Stomach smooth muscle (tissue), 2 donors: Measurements from ENCODE around the gene PUM2.

ENCODE experiments used
- H3K27ac ChIP-seq: one replicate; pipeline ENCODE4 v1.7.0; 2013; ENCODE audit warnings: mild to moderate bottlenecking, low read length, inconsistent platforms
- H3K27me3 ChIP-seq, 2 donors: one replicate each; pipeline ENCODE4 v1.7.0; 2013; ENCODE audit warnings: low read length in 2 of 2; ENCODE audit not compliant: insufficient read depth in 2 of 2, control insufficient read depth in 1 of 2
- H3K36me3 ChIP-seq, 2 donors: one replicate each; pipeline ENCODE4 v1.7.0; 2013; ENCODE audit warnings: low read length in 2 of 2; ENCODE audit not compliant: control insufficient read depth in 2 of 2, insufficient read depth in 2 of 2
- H3K4me1 ChIP-seq: one replicate; pipeline ENCODE4 v1.7.0; 2013; ENCODE audit warnings: low read length; ENCODE audit not compliant: control insufficient read depth, insufficient read depth
- H3K4me3 ChIP-seq, 2 donors: one replicate each; pipeline ENCODE4 v1.7.0; 2013; ENCODE audit warnings: low read length in 2 of 2
- H3K9ac ChIP-seq, 2 donors: one replicate each; pipeline ENCODE4 v1.7.0; 2013; ENCODE audit warnings: low read length in 2 of 2, mild to moderate bottlenecking in 1 of 2
- H3K9me3 ChIP-seq, 2 donors: one replicate each; pipeline ENCODE4 v1.7.0; 2013; ENCODE audit warnings: low read length in 2 of 2; ENCODE audit not compliant: control insufficient read depth in 2 of 2
- donor health status: healthy.
- donor health status: Pancreatic carcinoma.

The PUM2 gene

DNA sequence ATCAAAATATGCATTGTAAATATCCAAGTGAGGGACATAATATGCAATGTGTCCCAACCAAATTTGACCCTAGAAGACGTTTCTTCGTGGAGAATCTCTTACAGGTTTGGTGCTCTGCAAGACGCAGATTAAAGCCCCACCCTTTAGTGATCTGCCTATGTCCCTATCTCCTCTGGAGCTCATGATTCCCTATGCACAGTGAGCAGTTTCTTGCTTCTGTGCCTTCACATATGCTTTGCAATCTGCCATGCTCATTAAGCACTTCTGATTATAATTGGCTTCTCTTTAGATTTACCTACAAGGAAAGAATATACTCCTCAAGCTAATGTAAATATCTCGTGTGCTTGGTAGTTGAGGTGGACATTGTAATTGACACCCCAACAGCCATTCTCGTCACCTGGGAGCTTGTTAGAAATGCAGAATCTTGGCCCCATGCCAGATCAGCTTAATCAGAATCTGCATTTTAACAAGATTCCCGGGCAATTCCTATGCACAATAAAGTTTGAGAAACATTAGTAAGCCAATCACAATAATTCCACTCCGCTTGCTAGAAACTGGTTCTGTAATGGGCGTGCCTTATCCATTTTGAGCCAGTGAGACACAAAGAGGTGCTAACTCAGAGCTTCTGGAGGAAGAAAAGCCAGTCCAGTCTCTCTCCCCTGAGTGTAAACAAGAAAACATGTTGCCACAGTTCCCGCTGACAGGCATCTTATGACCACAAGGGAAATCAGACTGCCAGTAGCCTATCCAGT, 2.8 kb upstream of the PUM2 start:
- H3K36me3 ChIP-seq = no peaks in the 10 kb centered on the region
- no peaks in the 10 kb centered on the region for H3K9me3 ChIP-seq
- no peak overlapping the region for H3K9ac ChIP-seq
- H3K27ac ChIP-seq = peak overlapping the region; percentile 95
- peaks cover 20% of the 10 kb centered on the region for H3K4me1 ChIP-seq
- H3K27me3 ChIP-seq = no peaks in the 10 kb centered on the region
- H3K4me3 ChIP-seq = no peak overlapping the region

DNA sequence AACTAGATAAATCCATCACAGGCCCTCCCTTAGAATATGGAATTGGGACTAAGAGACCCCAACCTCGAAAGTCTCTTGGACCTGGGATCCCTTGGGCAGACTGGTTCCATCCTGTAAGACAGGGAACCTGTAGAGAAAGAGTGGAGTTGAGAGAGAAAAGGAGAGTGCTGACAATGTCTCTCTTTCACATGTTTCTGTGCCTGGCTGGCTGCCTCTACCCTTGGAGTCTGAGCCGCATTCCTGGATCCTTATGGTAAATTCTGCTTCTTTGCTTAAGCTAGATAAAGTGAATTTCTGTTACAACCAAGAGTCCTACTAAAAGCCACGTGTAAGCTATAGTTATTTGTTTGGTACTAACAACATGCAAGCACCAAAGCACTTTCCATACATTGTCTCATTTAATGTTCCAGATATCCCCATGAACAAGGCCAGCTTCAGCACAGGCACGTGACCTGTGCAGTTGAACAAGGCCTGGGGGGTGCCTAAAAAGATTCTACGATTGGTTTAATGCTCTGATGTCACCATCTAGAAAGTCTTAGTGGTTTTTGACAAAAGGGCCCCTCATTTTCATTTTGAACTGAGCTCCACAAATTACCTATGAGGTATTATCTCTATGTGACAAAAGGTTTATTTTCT, 2.1 kb upstream of the PUM2 start:
- no peaks in the 10 kb centered on the region for H3K36me3 ChIP-seq
- H3K4me3 ChIP-seq = no peak overlapping the region
- no peaks in the 10 kb centered on the region for H3K27me3 ChIP-seq
- H3K27ac ChIP-seq = peak overlapping the region; percentile 95
- no peaks in the 10 kb centered on the region for H3K9me3 ChIP-seq
- H3K9ac ChIP-seq = peak overlapping the region; percentile 7 to 73
- H3K4me1 ChIP-seq = peaks cover 23% of the 10 kb centered on the region

DNA sequence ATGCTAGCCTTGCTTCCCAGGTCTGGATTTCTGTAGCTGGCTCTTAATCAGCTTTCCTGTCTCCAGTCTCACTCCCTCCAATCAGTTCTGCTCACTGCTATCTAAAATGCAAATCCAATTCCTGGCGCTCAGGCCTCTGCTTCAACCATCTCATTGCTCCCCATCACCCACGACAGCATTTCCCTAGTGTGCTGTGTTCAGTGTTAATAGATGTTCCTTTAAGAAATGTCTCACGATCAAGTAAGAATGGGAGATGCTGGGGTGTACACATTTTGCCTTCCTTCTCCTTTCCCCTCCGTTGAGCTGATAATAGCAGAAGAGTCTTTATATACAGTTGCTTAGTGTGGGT, 1.6 kb upstream of the PUM2 start:
- Histone ChIP-seq H3K9ac (peak overlapping the region; percentile 7 to 73), H3K27me3 (no peaks in the 10 kb centered on the region), H3K9me3 (no peaks in the 10 kb centered on the region), H3K27ac (peak overlapping the region; percentile 95), H3K36me3 (no peaks in the 10 kb centered on the region), H3K4me1 (peaks cover 25% of the 10 kb centered on the region), H3K4me3 (no peak overlapping the region)

DNA sequence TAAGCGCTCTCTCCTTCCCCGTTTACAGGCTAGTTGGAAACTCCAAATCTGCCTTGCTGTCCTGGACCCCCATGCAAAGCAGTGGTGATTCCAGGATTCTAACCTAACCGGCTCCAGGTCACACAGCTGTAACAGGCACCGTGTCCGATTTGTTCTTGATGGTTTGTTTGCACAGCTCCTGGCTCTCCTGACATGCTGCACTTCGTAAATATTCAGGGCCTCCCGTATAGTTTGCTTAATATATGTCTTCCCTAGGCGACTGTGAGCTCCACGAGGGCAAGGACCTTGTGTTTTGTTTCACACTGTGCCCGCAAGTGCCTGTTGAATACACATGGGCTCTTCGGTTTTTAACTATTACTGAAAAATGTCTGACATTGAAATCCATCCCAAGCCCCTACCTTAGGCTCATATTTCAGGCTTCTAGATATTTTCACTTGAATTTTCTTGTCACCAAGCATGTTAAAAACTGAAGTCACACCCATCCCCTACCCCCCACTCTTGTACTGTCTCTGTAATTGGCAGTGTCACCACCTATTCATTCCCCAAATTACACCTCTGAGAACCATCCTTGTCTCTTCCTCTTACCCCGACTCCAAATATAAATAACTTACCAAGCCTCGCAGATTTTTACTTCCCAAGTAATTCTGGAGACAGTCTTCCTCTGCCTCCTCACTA, 1.0 kb upstream of the PUM2 start:
- no peaks in the 10 kb centered on the region for H3K36me3 ChIP-seq
- peaks cover 28% of the 10 kb centered on the region for H3K4me1 ChIP-seq
- peak overlapping the region; percentile 65 to 83 for H3K4me3 ChIP-seq
- no peaks in the 10 kb centered on the region for H3K27me3 ChIP-seq
- peak overlapping the region; percentile 95 for H3K27ac ChIP-seq
- no peaks in the 10 kb centered on the region for H3K9me3 ChIP-seq
- H3K9ac ChIP-seq = peak overlapping the region; percentile 73 to 92

DNA sequence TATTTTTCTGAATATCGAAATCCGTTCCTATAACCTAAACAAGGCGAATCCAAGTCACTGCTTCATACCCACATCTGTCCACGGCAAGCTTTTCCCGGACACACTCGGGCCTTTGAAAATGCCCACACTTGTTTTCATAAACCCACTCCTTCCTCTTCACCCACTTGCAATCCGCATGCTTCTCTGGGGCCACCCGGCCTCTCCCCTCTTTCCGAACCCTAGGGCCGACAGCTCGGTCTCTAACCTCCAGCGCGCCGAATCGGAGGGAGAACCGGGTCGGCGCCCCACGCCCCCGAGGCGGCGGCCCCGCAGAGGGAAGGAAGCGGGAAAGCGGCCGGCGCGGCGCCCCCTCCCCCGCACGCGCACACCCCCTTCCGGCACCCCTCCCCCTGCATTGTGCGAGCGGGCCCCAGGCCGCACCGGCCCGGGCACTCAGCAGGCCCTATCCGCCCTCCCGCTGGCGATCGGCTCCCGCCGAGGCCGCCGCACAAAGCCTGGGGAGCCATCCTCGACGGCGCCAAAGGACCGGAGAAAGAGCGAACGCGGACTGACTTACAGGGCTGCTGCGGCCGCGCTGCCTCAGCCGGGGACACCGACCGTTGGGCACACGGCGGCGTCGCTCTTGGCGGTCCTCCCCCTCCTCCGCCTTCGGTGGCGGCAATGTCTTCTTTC, 467 bp downstream of the PUM2 start:
- peak overlapping the region; percentile 82 for H3K4me3 ChIP-seq
- H3K27me3 ChIP-seq = no peaks in the 10 kb centered on the region
- H3K27ac ChIP-seq = peak overlapping the region; percentile 88
- no peaks in the 10 kb centered on the region for H3K9me3 ChIP-seq
- no peaks in the 10 kb centered on the region for H3K36me3 ChIP-seq
- H3K4me1 ChIP-seq = peaks cover 29% of the 10 kb centered on the region
- H3K9ac ChIP-seq = peak overlapping the region; percentile 84 to 85

DNA sequence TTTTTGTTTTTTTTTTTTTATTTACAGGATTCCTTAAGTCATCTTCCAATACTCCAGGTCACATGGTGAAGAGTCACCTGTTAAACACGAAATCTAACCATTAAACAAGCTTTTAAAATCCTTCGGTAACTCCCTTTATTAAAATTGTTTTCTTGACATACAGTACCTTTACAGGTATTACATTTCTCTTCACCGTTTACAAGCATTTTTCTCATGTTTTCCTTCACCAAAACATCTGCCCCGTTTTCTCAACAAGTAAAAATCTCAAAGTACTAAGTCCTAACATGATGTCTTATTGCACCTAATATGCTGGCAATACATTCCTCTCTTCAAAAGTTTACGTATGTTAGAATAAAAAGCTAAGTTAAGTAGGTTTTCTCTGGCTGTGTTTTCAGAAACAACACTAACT, 1.1 kb downstream of the PUM2 start:
- Histone ChIP-seq H3K4me1 (peaks cover 29% of the 10 kb centered on the region), H3K36me3 (no peaks in the 10 kb centered on the region), H3K4me3 (peak overlapping the region; percentile 82), H3K27ac (peak overlapping the region; percentile 88), H3K9me3 (no peaks in the 10 kb centered on the region), H3K27me3 (no peaks in the 10 kb centered on the region), H3K9ac (peak overlapping the region; percentile 78 to 85)

DNA sequence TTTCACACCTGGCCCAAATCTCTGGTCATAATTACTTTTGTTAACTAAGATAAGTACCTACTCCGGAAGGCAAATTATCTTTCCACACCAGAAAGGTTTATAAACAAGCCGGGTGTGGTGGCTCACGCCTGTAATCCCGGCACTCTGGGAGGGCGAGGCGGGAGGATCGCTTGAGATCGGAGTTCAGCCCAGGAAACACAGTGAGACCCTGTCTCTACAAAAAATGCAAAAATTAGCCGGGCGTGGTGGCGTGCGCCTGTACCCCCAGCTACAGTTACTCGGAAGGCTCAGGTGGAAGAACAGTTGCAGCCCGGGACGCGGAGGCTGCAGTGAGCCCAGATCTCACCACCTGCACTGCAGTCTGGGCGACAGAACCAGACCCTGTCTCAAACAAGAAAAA, 2.1 kb downstream of the PUM2 start:
- Histone ChIP-seq H3K9ac (no peak overlapping the region), H3K36me3 (no peaks in the 10 kb centered on the region), H3K27me3 (no peaks in the 10 kb centered on the region), H3K4me1 (peaks cover 29% of the 10 kb centered on the region), H3K4me3 (peak overlapping the region; percentile 15 to 82), H3K9me3 (no peaks in the 10 kb centered on the region), H3K27ac (no peak overlapping the region)

DNA sequence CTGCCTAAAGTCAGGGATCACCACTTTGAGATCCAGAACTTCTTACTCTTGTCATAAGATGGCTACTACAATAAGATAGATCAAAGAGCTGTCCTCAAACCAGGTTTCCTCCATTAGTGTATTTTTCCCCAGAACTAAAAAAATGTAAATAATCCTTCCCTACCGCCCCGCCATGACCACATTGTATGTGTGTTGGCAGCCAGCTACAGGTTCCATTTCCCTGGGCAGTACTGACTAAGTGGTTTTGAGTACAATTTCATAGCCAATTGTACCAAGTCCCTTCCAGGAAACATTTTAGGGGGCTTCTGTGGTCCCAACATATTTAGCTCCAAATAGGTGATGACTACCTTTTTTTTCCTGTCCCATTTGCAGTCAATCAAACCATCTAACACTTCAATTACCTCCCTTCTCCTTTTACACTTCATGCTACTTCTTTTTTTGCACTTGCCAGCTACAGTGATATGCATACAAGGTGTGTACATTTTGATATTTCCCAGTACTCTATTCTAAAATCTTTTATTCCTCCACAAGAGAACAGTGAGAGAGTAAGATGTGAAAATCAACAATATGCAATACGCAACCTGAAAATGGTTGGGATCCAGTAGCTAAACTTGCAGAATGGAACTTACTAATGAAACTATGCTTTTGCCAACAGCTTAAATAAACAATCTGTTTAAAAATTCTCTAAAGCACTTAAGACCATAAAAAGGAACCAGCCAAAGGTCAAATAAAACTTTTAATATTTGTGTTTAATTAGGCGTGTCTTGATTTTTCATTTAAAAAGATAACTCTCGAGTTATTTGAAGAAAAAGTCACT, 3.9 kb downstream of the PUM2 start:
- H3K9me3 ChIP-seq = no peaks in the 10 kb centered on the region
- H3K9ac ChIP-seq = no peak overlapping the region
- H3K27me3 ChIP-seq = no peaks in the 10 kb centered on the region
- no peaks in the 10 kb centered on the region for H3K36me3 ChIP-seq
- H3K4me3 ChIP-seq = peak overlapping the region; percentile 4 to 30
- H3K27ac ChIP-seq = peak overlapping the region; percentile 1
- peaks cover 19% of the 10 kb centered on the region for H3K4me1 ChIP-seq

DNA sequence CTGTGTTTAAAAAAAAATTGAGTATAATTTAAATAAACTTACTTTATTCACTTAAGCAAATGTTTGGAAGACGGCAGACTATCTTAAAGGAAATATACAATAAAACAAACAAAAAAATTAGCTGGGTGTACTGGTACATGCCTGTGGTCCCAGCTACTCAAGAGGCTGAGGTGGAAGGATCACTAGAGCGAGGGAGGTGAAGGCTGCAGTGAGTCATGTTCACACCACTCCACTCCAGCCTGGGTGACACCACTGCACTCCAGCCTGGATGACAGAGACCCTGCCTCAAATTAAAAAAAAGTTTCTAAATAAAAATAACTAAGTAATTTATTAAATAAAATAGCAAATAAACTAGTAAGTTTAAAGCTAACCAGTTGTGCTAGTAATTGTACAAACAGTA, 7.5 kb downstream of the PUM2 start:
- Histone ChIP-seq H3K27me3 (no peaks in the 10 kb centered on the region), H3K4me3 (no peak overlapping the region), H3K9ac (no peak overlapping the region), H3K36me3 (no peaks in the 10 kb centered on the region), H3K27ac (no peak overlapping the region), H3K9me3 (no peaks in the 10 kb centered on the region), H3K4me1 (peaks cover 9% of the 10 kb centered on the region)

DNA sequence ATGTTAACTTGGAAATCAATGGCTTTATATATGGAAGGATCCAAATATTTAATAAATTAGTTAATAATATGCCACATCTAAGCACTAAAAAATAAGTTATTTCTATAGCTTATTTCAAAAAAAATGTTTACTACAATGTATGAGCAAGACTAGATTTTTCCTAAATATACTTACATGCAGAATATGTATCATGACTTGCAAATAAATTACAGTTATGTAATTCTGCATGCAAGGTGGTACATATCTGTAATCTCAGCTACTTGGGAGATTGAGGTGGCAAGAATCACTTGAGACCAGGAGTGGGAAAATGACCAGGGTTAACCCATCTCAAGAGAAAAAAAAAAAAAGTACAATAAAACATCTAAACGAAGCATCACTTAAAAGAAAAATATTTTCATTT, 11.6 kb downstream of the PUM2 start:
- Histone ChIP-seq H3K9ac (no peak overlapping the region), H3K4me1 (peaks cover 15% of the 10 kb centered on the region), H3K27ac (no peak overlapping the region), H3K27me3 (no peaks in the 10 kb centered on the region), H3K9me3 (no peaks in the 10 kb centered on the region), H3K4me3 (no peak overlapping the region), H3K36me3 (no peaks in the 10 kb centered on the region)
